Measurements from ENCODE around the gene SAMD5. TPM values are rescaled to one million over a fixed set of nuclear protein-coding genes. Genes with fewer than 3 reads are reported as not detected.

Gene SAMD5
- total and polyA plus RNA-seq, 10 of the 15 experiments (the other 5 are each of a cell fraction or from before 2014, with no cell fraction given), result 0.01 to 0.23 (median 0.05) TPM; not detected in 5

DNA sequence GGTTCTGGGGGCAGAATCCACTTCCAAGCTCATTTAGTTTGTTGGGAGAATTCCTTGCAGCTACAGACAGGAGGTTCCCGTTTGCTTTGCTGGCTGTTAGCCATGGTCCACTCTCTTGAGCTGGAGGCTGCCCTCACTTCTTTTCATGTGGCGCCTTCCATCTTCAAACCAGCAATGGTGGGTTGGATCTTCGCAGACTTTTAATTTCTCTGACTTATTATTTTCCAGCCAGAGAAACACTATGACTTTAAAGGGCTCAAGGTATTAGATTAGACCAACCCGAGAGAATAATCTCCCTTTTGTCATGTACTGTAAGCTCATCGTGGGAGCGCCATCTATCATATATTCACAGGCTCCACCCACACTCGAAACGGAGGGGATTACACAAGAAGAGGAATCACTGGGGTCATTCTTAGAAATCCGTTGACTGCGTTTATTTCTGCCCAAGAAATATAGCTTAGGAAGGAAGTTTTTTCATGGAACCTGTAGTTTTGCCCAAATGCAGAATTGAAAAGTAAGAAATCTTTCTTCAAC is 38.9 kb downstream of the SAMD5 start (continued):
- TF ChIP-seq, protein P1, sequence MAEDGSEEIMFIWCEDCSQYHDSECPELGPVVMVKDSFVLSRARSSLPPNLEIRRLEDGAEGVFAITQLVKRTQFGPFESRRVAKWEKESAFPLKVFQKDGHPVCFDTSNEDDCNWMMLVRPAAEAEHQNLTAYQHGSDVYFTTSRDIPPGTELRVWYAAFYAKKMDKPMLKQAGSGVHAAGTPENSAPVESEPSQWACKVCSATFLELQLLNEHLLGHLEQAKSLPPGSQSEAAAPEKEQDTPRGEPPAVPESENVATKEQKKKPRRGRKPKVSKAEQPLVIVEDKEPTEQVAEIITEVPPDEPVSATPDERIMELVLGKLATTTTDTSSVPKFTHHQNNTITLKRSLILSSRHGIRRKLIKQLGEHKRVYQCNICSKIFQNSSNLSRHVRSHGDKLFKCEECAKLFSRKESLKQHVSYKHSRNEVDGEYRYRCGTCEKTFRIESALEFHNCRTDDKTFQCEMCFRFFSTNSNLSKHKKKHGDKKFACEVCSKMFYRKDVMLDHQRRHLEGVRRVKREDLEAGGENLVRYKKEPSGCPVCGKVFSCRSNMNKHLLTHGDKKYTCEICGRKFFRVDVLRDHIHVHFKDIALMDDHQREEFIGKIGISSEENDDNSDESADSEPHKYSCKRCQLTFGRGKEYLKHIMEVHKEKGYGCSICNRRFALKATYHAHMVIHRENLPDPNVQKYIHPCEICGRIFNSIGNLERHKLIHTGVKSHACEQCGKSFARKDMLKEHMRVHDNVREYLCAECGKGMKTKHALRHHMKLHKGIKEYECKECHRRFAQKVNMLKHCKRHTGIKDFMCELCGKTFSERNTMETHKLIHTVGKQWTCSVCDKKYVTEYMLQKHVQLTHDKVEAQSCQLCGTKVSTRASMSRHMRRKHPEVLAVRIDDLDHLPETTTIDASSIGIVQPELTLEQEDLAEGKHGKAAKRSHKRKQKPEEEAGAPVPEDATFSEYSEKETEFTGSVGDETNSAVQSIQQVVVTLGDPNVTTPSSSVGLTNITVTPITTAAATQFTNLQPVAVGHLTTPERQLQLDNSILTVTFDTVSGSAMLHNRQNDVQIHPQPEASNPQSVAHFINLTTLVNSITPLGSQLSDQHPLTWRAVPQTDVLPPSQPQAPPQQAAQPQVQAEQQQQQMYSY (CRISPR knock-in tag; IDR thresholded peaks at IDR 0.05), result no peak
- TF ChIP-seq MYB (IDR thresholded peaks at IDR 0.05; ENCODE audit: borderline replicate concordance, low read depth, low read length) (no peak), IKZF2 (IDR thresholded peaks at IDR 0.05) (no peak), SIX5 (IDR thresholded peaks at IDR 0.05; ENCODE audit: low read depth, low read length, severe bottlenecking) (no peak), NFYB (IDR thresholded peaks at IDR 0.05; ENCODE audit: insufficient read depth, low read depth, low read length) (no peak), POU2F2 (IDR thresholded peaks at IDR 0.05; ENCODE audit: borderline replicate concordance, low read depth, low read length) (no peak), ZNF217 (IDR thresholded peaks at IDR 0.05) (no peak), CHD2 (IDR thresholded peaks at IDR 0.05; ENCODE audit: borderline replicate concordance, low read depth, low read length) (no peak), CUX1 (IDR thresholded peaks at IDR 0.05; ENCODE audit: insufficient replicate concordance, low read depth, low read length) (no peak), RAD51 (IDR thresholded peaks at IDR 0.05) (no peak), STAT1 (conservative IDR thresholded peaks at IDR 0.05) (no peak), CREM (IDR thresholded peaks at IDR 0.05; ENCODE audit: low read depth) (no peak), WRNIP1 (IDR thresholded peaks at IDR 0.05; ENCODE audit: borderline replicate concordance, low read depth, low read length) (no peak)
- TF ChIP-seq, protein P2, sequence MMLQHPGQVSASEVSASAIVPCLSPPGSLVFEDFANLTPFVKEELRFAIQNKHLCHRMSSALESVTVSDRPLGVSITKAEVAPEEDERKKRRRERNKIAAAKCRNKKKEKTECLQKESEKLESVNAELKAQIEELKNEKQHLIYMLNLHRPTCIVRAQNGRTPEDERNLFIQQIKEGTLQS (IDR thresholded peaks at IDR 0.05; ENCODE audit: borderline replicate concordance, extremely low read depth, low read depth, low read length), result no peak
